Esophagus muscularis mucosa (tissue), 4 donors: ENCODE data around the gene HAUS2.
"Not testable (repeated sequence)": the region's sequence is repeated elsewhere in the genome, so short reads cannot be mapped to it uniquely, and the experiment has no call there.

Source experiments
- CTCF ChIP-seq, 3 experiments: fragments of 200-600 bp in 2 of 3; fragments of 450-650 bp in 1 of 3; sonication (generic) in 2 of 3; IDR thresholded peaks; one replicate each; pipeline ENCODE4 v1.5.1; 2017 to 2019; ENCODE audit warnings: antibody characterized with exemption in 3 of 3, mild to moderate bottlenecking in 2 of 3, moderate library complexity in 1 of 3
- EP300 ChIP-seq: sonication (generic); formaldehyde crosslinking; IDR thresholded peaks from one replicate; pipeline ENCODE4 v1.6.1; 2017; ENCODE audit warnings: antibody characterized with exemption
- POLR2A ChIP-seq: fragments of 450-650 bp; IDR thresholded peaks from one replicate; pipeline ENCODE4 v1.6.1; 2017; ENCODE audit warnings: antibody characterized with exemption, moderate library complexity, mild to moderate bottlenecking, low read depth

DNA sequence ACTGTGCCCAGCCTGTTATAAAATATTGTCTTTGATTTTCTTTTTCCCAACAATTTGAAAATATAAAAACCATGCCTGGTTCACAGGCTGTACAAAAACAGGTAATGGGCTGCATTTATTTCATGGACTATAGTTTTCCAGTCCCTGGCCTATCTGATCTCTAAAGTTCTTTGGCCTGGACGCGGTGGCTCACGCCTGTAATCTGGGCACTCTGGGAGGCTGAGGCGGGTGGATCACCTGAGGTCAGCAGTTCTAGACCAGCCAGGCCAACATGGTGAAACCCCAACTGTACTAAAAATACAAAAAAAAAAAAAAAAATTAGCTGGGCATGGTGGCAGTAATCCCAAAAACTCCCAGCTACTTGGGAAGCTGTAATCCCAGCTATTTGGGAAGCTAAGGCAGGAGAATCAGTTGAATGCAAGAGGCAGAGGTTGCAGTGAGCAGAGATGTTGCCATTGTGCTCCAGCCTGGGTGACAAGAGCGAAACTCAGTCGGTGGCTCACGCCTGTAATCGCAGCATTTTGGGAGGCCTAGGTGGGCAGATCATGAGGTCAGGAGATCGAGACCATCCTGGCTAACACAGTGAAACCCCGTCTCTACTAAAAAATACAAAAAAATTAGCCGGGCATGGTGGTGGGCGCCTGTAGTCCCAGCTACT is 8.0 kb downstream of the HAUS2 start:
- not testable (repeated sequence) for TF ChIP-seq CTCF (IDR thresholded peaks at IDR 0.05); POLR2A; EP300
